ENCODE data around the gene CDC6. TPM values are rescaled to one million over a fixed set of nuclear protein-coding genes. Genes with fewer than 3 reads are reported as not detected.

CDC6 gene
- total RNA-seq, 3 donors from 2014 or later, result 0.29 to 0.98 (median 0.80) TPM

GRCh38 chr17:40327735-40328385 is 40.2 kb downstream of the CDC6 start:
- no peak overlapping the region for H3K4me3 ChIP-seq
- peak overlapping the region; percentile 60 to 94 for H3K27ac ChIP-seq
- no peaks in the 10 kb centered on the region for H3K9me3 ChIP-seq
- no peak for DNase-seq (ENCODE audit: low spot score in 2 of 2)
- no peaks in the 10 kb centered on the region for H3K36me3 ChIP-seq
- TF ChIP-seq CTCF (IDR thresholded peaks at IDR 0.05) (no peak), POLR2AphosphoS5 (IDR thresholded peaks at IDR 0.05) (no peak), POLR2A (IDR thresholded peaks at IDR 0.05) (no peak)
- H3K27me3 ChIP-seq, result no peaks in the 10 kb centered on the region
- intact Hi-C loops (cut with DNase I; ENCODE audit: low total_unique reads), result no loop called here
- peaks cover 68 to 83% of the 10 kb centered on the region in 2 donors for H3K4me1 ChIP-seq

GRCh38 chr17:40328386-40328766 is 40.7 kb downstream of the CDC6 start:
- H3K4me1 ChIP-seq, result peaks cover 64 to 83% of the 10 kb centered on the region in 2 donors
- peak overlapping the region; percentile 60 to 94 for H3K27ac ChIP-seq
- no peak overlapping the region for H3K4me3 ChIP-seq
- no peaks in the 10 kb centered on the region for H3K9me3 ChIP-seq
- TF ChIP-seq POLR2A (IDR thresholded peaks at IDR 0.05) (no peak), POLR2AphosphoS5 (IDR thresholded peaks at IDR 0.05) (no peak), CTCF (IDR thresholded peaks at IDR 0.05) (no peak)
- H3K36me3 ChIP-seq, result no peaks in the 10 kb centered on the region
- no peak for DNase-seq (ENCODE audit: low spot score in 2 of 2)
- H3K27me3 ChIP-seq, result no peaks in the 10 kb centered on the region
- intact Hi-C loops (cut with DNase I; ENCODE audit: low total_unique reads), result no loop called here

GRCh38 chr17:40329839-40330794 is 42.4 kb downstream of the CDC6 start:
- Histone ChIP-seq H3K4me1 (peaks cover 65 to 85% of the 10 kb centered on the region in 2 donors), H3K4me3 (peak overlapping the region in 1 of 3 donors; percentile 56)
- intact Hi-C loops (cut with DNase I; ENCODE audit: low total_unique reads), result no loop called here

GRCh38 chr17:40330850-40331470 is 43.3 kb downstream of the CDC6 start:
- Histone ChIP-seq H3K4me1 (peaks cover 68 to 87% of the 10 kb centered on the region in 2 donors), H3K27ac (peak overlapping the region; percentile 81 to 95), H3K36me3 (no peaks in the 10 kb centered on the region), H3K9me3 (no peaks in the 10 kb centered on the region), H3K4me3 (peak overlapping the region in 1 of 3 donors; percentile 56), H3K27me3 (no peaks in the 10 kb centered on the region)
- TF ChIP-seq POLR2A (IDR thresholded peaks at IDR 0.05) (no peak), POLR2AphosphoS5 (IDR thresholded peaks at IDR 0.05) (no peak), CTCF (IDR thresholded peaks at IDR 0.05) (no peak)
- intact Hi-C loops (cut with DNase I; ENCODE audit: low total_unique reads), result no loop called here
- DNase-seq (ENCODE audit: low spot score in 2 of 2), result no peak

More at GRCh38 chr17:40329839-40330794, 42.4 kb downstream of the CDC6 start:
- Histone ChIP-seq H3K27ac (peak overlapping the region; percentile 81 to 95), H3K27me3 (no peaks in the 10 kb centered on the region), H3K36me3 (no peaks in the 10 kb centered on the region), H3K9me3 (no peaks in the 10 kb centered on the region)
- no peak for TF ChIP-seq POLR2AphosphoS5 (IDR thresholded peaks at IDR 0.05)
- no peak for TF ChIP-seq POLR2A (IDR thresholded peaks at IDR 0.05)
- TF ChIP-seq CTCF (IDR thresholded peaks at IDR 0.05), result no peak
- DNase-seq (ENCODE audit: low spot score in 2 of 2), result peak in 1 of 2 donors; percentile 74

Data from breast epithelium (tissue), 4 donors.